Raji (cell line): ENCODE results near the gene NSG2.

ENCODE experiments used
- POLR2A ChIP-seq: IDR thresholded peaks from 2 replicates; pipeline ENCODE4 v1.6.1; 2011; ENCODE audit warnings: low read depth, low read length, control low read depth; ENCODE audit not compliant: insufficient read depth

Gene NSG2

DNA sequence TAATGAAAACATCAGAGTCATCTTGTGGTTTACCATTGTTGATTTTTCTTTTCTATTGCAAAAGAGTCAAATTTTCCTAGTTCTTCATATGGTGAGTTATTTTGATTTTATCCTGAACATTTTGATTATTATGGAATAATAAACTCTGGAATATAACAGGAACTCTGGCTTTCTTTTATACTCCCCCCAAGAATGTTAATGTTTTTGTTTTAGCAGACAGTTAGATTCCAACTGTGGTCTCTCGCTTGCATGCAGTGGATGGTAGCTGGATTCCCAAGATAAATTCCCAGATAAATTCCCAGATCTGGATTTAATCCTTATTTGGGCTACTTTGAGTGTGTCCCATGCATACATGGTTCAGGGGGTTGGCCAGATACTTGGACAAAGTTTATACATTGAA is 109.8 kb downstream of the NSG2 start:
- no peak for TF ChIP-seq POLR2A

DNA sequence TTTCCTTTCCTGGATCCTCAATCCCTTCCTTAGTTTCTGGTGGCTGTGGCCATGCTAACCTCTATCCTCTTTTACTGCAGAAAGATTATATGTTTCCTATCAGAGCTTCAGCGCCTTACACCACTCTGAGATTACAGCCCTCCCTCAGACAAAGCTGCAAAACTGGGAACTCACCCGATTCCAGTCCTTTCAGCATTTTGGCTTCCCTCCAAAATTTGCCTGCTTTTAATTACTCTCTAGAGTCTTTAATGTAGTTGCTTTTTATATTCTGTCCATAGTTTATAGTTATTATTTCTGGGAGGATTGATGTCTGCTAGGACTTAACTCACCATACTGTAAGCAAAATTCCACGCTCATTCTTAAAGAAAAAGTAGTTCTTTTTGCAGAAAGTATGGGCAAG is 110.2 kb downstream of the NSG2 start:
- no peak for TF ChIP-seq POLR2A

DNA sequence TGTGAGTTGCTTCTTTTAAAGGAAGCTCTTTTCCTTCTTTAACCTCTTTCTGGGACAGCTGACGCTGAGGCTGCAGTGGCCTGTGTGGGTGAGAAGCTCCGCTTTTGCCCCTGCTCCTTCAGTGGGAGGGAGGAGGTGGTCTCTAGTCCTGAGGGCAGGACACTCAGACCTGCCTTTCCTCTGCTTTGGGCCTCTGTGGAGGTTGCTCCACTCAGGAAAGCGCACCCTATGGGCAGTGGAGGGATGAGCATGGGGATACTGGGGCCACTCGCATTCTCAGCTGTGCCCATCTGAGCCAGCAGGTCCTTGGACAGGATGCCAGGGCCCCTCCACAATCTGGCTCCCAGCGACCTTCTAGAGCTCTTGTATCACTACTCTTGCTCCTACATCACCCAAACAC is 111.5 kb downstream of the NSG2 start:
- no peak for TF ChIP-seq POLR2A
